ENCODE results near the gene TNIP1.
A peak's percentile ranks its signal among the peaks of the same experiment; 100 is the strongest.

GRCh38 chr5:151023651-151024050 is 57.2 kb downstream of the TNIP1 start:
- TF ChIP-seq CTCF (IDR thresholded peaks at IDR 0.05) (no peak), POLR2A (IDR thresholded peaks at IDR 0.05; ENCODE audit: low read depth) (no peak), POLR2AphosphoS5 (IDR thresholded peaks at IDR 0.05) (peak; percentile 61 to 64)

Data from esophagus muscularis mucosa (tissue), 3 donors.